Fibroblast of pulmonary artery (primary cell): Measurements from ENCODE around the gene MVD.

ENCODE experiments used
- DNase-seq: peaks from one replicate; pipeline ENCODE4 v3.0.0-alpha.2; 2010; ENCODE audit warnings: low read depth
- H3K4me3 ChIP-seq: replicated peaks from 2 replicates; pipeline ENCODE4 v1.5.1; 2011; ENCODE audit warnings: low read depth, mild to moderate bottlenecking, control low read depth, low read length, moderate library complexity
- TF ChIP-seq, protein P1 (sequence below): IDR thresholded peaks from 2 replicates; pipeline ENCODE4 v1.5.1; 2011; ENCODE audit warnings: mild to moderate bottlenecking, control low read depth, low read length, inconsistent platforms; ENCODE audit errors: missing control alignments

The MVD gene

DNA sequence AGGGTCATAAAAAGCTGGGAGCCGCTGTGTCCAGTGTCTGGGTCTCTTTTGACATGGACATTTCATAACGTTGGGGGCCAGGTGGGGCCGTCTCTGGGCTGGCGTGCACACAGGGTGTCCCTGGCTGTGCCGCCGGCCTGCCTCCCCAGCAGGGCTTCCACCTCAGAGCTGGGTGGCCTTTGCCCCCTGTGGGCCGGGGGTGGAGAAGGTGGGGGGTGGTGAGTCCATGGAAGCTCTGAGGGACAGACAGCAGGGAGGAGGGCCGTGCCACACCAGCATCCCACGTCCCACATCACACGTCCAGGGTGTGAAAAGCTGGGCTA is 24.3 kb upstream of the MVD start:
- TF ChIP-seq, protein P1, sequence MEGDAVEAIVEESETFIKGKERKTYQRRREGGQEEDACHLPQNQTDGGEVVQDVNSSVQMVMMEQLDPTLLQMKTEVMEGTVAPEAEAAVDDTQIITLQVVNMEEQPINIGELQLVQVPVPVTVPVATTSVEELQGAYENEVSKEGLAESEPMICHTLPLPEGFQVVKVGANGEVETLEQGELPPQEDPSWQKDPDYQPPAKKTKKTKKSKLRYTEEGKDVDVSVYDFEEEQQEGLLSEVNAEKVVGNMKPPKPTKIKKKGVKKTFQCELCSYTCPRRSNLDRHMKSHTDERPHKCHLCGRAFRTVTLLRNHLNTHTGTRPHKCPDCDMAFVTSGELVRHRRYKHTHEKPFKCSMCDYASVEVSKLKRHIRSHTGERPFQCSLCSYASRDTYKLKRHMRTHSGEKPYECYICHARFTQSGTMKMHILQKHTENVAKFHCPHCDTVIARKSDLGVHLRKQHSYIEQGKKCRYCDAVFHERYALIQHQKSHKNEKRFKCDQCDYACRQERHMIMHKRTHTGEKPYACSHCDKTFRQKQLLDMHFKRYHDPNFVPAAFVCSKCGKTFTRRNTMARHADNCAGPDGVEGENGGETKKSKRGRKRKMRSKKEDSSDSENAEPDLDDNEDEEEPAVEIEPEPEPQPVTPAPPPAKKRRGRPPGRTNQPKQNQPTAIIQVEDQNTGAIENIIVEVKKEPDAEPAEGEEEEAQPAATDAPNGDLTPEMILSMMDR = no peak
- no peak for DNase-seq
- H3K4me3 ChIP-seq = no peak overlapping the region

DNA sequence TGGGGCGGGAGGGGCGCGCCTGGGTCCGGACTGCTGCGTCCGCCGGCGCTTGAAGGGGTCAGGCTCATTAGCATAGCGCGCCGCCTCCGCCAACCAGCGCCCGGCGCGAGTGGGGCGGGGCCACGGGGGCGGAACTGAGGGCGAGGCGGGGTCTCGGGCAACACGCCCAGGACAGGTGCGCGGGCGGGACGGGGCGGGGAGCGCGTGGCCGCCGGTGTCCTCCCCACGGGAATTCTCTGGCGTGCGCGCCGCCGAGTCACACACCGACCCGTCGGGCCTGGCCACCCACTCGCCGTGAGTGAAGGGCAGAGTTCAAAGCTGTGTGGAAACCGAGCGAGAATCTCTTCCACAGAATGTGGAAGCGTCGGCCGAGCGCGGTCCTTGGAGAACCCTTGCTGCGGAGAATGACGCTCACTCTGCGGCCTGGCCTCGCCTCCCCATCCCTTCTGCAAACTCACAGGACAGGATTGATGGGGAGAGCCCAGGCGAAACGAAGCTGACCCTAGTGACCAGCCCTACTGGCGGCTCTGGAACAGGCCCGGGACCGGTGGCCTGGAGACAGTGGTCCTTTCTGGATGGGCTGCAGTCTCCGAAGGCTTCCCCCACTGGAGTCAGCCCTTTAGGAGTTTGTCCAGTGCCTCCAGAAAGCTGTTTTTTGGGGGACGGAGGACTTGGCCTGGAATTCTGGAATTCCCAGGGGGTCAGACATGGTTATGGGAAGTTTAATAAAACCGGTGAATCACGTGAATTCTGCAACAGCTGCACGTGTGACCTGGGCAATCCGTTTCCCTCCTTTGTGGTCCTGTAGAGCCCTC is 23.8 kb upstream of the MVD start, which contains the start of gene SNAI3:
Gene SNAI3 (minus strand): TSS at position 69 of the 815 bp plus-strand sequence. CDS start 101 bp downstream, outside the sequence.
- peak; percentile 38 for DNase-seq
- peak within 1 kb of the TSS; percentile 52 for H3K4me3 ChIP-seq

DNA sequence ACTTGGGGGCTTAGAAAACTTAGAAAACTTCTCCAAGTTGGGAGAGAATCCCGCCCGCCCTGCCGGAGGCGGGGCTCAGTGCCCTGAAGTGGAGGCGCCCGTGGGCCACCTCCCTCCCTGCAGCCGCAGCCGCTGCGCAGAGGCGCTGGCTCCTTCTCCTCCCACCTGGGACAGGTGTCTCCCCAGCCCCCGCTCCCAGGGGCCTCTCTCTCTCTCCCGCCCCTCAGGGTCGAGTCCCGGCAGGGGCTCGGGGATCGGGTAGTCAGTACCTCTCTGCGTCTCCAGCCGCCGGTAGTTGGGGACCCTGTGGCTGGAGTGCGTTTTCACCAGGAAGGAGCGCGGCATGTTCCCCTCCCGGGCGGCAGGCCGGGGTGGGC is 23.2 kb upstream of the MVD start:
- TF ChIP-seq, protein P1 = no peak
- H3K4me3 ChIP-seq = peak overlapping the region; percentile 52
- no peak for DNase-seq

More for the DNA sequence above, 23.8 kb upstream of the MVD start, which contains the start of gene SNAI3:
- TF ChIP-seq, protein P1 = no peak

DNA sequence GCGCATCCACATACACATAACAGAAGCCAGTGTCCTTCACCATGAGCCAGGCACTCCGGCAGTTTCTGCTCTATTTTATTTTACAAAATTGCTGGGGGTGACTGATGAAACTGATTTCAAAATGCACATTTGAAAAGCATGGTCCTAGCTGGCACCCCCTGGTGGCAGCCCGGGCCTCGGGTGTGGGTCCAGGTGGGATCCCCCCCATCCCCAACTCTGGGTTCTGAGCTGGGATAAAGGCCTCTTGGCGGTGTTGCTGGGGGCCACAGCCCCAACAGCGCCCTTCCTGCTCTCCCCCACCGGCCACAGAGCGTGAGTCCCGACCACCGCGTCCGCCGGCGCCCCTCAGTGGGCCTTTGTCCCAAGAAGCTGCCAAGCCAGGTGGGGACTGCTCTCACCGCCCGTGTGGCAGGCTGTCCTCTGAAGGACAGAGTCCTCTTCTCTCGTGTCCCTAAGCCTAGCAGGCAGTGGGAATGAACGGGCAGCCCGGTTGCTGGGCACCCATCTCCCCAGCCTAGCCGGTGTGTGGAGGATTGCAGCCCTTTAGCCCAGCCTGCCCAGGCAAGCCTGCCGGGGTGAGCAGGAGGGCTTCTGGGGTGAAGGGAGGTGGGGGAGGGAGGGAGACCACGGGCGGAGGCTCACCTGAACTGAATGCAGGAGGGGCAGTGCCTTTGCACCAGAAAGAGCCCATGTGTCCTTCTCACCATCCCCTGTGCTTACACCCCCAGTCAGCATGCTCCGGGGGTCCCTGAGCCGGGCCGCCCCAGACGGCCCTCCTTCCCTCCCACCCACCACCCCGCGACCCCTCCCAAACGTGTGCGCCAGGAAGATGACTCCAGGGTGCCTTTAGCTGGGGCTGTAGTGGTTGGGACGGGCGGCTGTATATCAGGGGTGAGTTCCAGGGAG is 22.5 kb upstream of the MVD start:
- DNase-seq = peak; percentile 45
- TF ChIP-seq, protein P1 = peak; percentile 63
- peak overlapping the region; percentile 52 for H3K4me3 ChIP-seq

DNA sequence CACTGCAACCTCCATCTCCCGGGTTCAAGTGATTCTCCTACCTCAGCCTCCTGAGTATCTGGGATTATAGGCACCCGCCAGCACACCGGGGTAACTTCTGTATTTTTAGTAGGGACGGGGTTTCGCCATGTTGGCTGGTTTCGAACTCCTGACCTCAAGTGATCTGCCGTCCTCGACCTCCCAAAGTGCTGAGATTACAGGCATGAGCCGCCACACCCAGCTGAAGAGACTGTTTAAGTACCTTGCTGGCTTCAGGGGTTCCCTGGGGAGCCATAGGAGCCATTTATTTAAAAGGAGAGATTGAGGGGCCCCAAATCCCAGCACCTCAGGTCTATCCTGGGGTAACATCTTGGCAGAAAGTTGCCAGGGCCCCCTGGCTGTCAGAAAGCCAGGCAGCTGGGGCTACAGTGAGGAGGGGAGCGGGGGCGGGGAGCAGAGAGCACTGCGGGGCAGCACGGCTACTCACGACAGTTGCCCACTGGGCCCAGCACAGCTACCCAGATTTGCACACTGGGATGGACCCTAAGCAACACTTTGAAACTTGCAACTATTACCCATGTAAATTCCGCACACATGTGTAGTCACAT is 21.8 kb upstream of the MVD start:
- TF ChIP-seq, protein P1 = no peak
- no peak for DNase-seq
- no peak overlapping the region for H3K4me3 ChIP-seq

DNA sequence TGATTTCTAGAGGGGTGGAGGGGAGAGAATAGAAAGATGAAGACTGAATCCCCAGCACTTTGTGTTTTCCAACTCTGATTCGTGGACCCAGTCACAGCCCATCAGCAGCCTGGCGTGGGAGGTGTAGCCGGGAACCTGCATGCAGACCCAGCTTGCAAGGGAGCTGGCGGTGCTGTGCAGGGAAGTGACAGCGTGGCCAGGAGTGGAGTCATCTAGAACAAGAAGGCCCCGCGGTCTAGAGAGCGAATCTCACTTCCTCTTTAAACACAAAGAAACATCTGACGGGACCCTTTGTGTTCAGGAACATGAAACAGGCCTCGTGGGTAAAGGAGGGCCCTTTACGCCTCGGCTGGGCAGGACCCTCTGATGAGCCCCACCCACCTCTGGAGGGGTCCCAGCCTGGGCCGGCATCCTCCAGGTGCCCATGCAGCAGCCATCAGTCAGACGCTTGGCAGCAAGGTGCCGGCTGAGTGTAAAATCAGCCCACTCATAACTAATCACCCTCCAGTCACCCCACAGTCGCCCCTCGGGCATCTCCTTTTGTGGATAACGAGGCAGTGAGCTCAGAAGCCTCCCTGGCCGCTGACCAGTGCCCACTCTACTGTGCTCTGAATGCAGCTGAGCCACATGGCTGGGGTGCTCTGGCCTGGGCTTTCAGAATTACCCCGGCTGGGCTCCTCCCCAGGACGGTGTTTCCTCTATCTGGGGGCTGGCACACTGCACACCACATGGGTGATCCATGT is 19.0 kb upstream of the MVD start:
- TF ChIP-seq, protein P1 = no peak
- no peak for DNase-seq
- no peak overlapping the region for H3K4me3 ChIP-seq
